SH-SY5Y (cell line): ENCODE results near the gene XYLT1.

Source experiments
- GATA2 ChIP-seq: IDR thresholded peaks from 2 replicates; pipeline ENCODE4 v1.6.1; 2011; ENCODE audit warnings: mild to moderate bottlenecking, low read depth, low read length
- GATA3 ChIP-seq: IDR thresholded peaks from 2 replicates; pipeline ENCODE4 v1.6.1; 2011; ENCODE audit warnings: low read depth, mild to moderate bottlenecking, low read length, moderate library complexity

XYLT1 gene

GRCh38 chr16:17350207-17350606 is 120.6 kb downstream of the XYLT1 start:
- TF ChIP-seq GATA3 (no peak), GATA2 (no peak)

GRCh38 chr16:17348826-17349225 is 121.9 kb downstream of the XYLT1 start:
- TF ChIP-seq GATA3 (no peak), GATA2 (no peak)

GRCh38 chr16:17348042-17348783 is 122.5 kb downstream of the XYLT1 start:
- TF ChIP-seq GATA2 (no peak), GATA3 (no peak)

GRCh38 chr16:17347624-17348023 is 123.1 kb downstream of the XYLT1 start:
- TF ChIP-seq GATA3, result no peak
- no peak for TF ChIP-seq GATA2

- no peak for TF ChIP-seq GATA2
- no peak for TF ChIP-seq GATA3
Measured at GRCh38 chr16:17346621-17347569, 123.9 kb downstream of the XYLT1 start.

- TF ChIP-seq GATA2, result no peak
- TF ChIP-seq GATA3, result no peak
Measured at GRCh38 chr16:17345043-17345442, 125.7 kb downstream of the XYLT1 start.

GRCh38 chr16:17343728-17344127 is 127.0 kb downstream of the XYLT1 start:
- TF ChIP-seq GATA2 (no peak), GATA3 (no peak)

GRCh38 chr16:17343028-17343427 is 127.7 kb downstream of the XYLT1 start:
- no peak for TF ChIP-seq GATA3
- TF ChIP-seq GATA2, result no peak

GRCh38 chr16:17342031-17342430 is 128.7 kb downstream of the XYLT1 start:
- TF ChIP-seq GATA2 (no peak), GATA3 (no peak)

- TF ChIP-seq GATA2 (no peak), GATA3 (no peak)
Measured at GRCh38 chr16:17340804-17341203, 130.0 kb downstream of the XYLT1 start.

GRCh38 chr16:17339764-17340541 is 130.8 kb downstream of the XYLT1 start:
- TF ChIP-seq GATA3, result no peak
- no peak for TF ChIP-seq GATA2

- no peak for TF ChIP-seq GATA2
- no peak for TF ChIP-seq GATA3
Measured at GRCh38 chr16:17338244-17338643, 132.5 kb downstream of the XYLT1 start.

- TF ChIP-seq GATA3, result no peak
Measured at GRCh38 chr16:17336530-17336900, 134.2 kb downstream of the XYLT1 start.

GRCh38 chr16:17335826-17336529 is 134.8 kb downstream of the XYLT1 start:
- TF ChIP-seq GATA2 (no peak), GATA3 (no peak)
